NCI-H69 (cell line): ENCODE results near the gene B3GALT5.
"Not testable (repeated sequence)": the region's sequence is repeated elsewhere in the genome, so short reads cannot be mapped to it uniquely, and the experiment has no call there.

ENCODE experiments used
- DNase-seq: peaks from one replicate; lab custom pipeline; 2025; lab: John Stamatoyannopoulos, UW

B3GALT5 gene

DNA sequence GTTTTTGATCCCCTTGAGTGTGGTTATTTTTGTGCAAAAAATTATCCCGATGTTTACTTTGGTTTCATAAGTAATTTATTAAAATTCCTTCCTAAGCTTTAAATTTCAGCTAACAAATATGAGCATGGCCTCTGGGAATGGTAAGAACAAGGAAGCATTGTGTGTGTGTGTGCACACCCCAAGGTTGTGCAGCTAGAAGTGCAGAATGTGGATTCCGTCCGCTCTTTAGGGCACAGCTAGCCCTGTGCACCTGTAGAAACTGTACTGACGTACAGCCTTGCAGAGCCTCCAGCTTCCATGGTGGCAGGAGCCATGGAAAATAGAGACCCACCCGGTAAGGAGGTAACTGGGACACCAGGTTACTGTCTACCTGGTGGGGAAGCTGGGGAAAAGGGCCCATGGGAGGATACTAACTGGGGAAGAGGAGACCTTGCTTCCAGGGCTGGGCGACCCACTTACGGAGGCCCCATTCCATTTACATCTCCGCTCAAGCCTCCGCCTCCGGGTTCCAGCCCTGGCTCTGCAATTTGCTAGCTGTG lies 54.7 kb downstream of the B3GALT5 start:
- no peak for DNase-seq

GRCh38 chr21:39668369-39668768 lies 55.6 kb downstream of the B3GALT5 start:
- DNase-seq, result no peak

- DNase-seq, result peak; percentile 30
These were observed 56.7 kb downstream of the B3GALT5 start for GRCh38 chr21:39669485-39669884.

DNA sequence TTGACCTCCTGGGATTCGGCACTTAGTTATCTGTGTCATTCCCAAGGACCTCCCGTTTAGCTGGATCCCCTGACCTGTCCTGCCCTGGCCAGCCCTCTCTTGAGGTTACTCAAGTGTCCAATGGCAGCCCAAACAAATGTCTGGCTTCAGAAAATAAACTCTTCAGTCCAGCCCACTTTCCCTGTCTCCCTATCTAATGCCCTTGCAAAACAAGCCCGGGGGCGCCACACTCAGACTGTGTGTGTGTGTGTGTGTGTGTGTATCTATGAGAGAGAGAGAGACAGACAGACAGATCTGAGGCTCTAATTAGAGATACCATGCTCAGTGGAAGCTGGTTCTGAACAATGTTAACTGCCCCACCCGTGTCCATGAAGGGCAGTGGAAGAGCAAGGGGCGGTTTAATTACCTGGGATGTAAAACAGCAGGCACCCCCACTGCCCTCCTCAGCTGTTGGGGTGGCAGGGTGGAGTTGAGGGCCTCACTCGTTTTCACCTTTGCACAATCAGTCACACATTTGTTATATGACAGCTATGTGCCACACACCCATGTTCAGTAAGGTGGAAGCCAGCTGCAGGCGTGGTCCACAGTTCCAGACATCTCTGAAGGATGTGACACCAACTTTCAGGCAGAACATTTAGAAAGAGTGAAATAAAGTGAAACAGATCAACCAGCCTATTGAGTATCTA lies 57.4 kb downstream of the B3GALT5 start:
- peak; percentile 52 for DNase-seq

DNA sequence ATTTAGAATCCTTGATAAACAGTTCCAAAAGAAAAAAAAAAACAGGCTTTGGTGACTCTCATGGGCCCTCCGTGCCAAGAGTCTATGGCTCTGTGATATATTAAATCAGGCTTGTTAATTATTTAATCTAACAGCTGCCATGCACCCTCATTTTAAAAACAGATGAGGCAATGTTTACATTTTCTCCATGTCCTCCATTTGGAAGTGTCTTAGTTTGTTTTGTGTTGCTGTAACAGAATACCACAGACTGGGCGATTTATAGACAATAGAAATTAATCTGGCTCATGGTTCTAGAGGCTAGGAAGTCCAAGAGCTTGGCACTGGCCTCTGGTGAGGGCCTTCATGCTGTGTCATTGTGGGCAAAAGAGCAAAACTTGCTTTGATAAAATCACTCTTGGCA lies 58.0 kb downstream of the B3GALT5 start:
- peak; percentile 79 for DNase-seq

DNA sequence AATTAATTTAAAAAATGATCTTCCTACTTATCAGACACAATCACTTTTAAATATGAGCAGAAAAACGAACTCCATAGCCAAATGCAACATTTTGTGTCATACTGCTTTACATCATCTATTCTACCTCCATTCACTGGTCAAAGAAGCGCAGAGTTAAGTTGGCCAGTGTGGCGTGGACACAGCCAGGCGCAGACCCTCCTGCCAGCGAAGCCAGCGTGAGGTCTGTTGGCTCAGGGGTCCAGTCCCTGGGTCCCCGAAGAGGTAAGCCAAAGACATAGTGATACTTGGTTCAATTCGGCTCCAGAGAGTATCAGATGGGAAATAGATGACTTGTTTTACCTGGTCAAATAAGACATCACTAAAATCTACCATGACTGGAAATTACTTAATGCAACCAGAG lies 59.2 kb downstream of the B3GALT5 start:
- DNase-seq, result no peak

- DNase-seq, result no peak
These were observed 60.4 kb downstream of the B3GALT5 start for GRCh38 chr21:39673163-39673562.

DNA sequence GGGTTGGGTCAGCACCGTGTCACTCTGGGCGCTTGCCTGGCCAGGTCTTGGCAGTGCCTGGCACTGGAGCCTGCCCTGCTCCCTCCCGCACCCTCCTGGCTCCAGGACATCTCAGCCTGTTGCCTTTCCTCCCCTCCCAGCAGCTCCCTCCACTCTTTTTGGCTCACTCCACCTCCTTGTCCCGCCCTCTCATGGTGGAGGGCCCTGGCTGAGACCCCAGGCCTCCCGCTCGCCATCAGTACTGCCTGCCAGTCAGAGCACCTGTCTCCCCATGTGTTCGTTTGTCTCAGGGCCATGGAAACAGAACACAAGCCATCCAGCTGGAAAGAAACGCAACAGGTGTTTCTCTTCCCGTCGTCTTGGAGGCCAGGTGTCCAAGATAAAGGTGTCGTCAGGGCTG lies 61.0 kb downstream of the B3GALT5 start:
- peak; percentile 81 for DNase-seq

- no peak for DNase-seq
These were observed 62.1 kb downstream of the B3GALT5 start for GRCh38 chr21:39674801-39675200.

- DNase-seq, result peak; percentile 80
These were observed 62.9 kb downstream of the B3GALT5 start for GRCh38 chr21:39675590-39675989.

DNA sequence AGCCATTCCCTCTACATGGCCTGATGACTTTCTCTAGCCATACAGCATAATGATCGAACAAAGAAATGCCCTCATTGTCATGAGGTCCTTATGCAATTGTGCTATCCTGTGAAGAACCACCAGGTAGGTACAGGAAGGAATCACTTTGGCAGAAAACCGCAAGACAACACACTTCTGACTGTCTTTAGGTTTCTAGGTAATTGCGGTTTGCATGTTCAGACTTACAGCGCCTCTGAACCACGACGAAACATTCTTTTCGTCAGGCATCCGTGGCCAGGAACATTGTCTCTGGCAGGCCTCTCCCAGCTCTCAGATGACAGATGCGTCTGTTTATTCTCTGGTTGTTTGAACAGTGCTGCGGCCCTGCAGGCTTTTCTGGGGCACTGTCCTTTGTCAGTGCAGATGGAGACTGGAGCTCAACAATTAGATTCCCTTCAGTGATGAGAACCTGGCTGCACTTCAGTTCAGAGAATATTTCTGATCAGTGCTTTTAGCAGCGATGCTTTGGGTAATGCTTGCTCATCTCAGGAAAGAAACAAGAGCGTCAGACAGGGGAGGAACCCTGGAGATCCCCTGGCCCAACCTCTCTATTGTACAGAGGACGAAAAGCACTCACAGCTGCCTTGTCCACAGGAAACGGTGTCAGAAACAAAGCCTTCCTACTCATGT lies 63.4 kb downstream of the B3GALT5 start:
- peak; percentile 99 for DNase-seq

DNA sequence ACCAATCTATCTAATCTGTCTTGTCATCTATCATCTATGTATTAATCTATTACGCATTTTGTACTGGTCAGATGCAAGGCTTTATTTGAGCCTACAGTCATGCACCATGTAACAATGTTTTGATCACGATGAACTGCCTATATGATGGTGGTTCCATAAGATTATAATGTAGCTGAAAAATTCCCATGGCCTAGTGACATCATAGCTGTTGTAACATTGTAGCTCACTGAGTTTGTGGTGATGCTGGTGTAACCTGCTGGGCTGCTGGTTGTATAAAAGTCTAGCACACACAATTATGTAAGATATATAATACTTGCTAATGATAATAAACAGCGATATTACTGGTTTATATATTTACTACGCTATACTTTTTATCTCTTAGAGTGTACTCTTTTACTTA lies 67.5 kb downstream of the B3GALT5 start:
- no peak for DNase-seq

GRCh38 chr21:39681257-39681656 lies 68.5 kb downstream of the B3GALT5 start:
- no peak for DNase-seq

DNA sequence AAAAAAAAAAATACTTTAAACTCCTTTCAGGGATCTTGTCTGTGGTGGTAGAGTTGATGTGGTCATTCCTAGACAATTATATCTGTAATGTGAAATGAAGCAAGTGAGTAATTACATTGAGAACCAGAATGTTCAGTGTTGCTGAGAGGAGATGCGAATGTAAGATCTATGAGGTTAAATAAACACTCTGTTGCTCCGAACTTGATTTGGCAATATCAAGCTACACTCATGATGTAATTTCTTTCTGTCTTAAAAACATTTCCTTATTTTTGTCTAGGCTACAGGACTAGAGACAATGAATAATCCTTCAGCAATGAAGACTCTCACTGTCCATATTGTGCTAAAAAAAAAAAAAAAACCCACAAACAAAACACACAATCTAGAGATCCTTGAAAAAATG lies 69.1 kb downstream of the B3GALT5 start:
- DNase-seq, result no peak

DNA sequence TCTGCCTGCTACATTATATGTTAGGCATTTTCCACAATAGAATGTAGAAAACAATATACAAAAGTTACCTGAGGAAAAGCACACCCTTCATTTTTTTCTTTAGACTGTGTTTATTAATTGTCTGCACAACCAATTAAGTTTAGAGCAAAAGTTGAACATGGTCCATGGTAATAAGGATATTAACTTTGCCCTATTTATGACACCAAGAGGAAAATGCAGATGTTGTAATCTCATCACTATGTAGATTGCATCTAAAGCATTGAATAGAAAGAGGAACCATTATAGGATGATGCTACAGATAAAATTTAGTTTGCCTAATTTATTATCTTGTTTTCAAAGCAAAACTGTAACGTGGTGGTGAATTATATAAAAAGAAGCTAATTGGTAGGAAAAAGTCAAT lies 72.5 kb downstream of the B3GALT5 start:
- DNase-seq, result no peak

GRCh38 chr21:39685991-39686390 lies 73.3 kb downstream of the B3GALT5 start:
- no peak for DNase-seq

DNA sequence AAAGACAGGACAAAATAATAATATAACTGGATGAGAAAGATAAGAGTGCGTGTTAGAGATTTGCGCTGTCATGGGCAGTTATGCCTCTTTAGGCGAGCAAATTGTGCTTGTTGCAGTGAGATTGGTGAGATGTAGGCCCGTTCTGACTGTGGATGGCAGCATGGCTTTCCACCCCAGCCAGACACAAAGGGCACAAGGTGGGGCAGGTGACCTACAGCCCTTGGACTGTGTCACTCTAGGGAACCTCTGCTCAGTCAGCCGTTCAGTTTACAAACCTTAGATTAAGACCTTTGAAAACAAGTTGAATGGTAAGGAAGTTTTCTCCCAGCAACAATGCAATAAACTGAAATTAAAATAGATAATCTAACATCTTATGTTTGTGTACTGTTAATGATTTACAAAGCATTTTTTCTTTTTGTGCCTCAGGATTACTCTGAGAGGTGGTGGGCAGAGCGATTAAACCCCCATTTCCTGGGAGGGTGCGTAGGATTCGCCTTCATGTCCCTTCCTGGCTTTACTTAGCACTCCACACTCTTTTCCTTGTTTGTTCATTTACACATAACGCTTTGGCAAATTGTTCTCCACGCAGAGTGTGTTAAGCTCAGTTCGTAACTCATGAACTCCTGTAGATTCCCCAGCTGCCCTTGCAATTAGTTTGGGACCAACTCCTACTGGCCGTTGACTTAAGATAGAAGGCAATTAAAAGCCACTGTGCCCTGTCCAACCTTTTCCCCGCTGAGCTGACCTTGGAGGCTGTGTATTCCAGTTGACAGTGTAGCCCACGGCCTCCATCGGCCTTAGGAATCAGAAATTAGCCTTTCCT lies 74.1 kb downstream of the B3GALT5 start:
- peak; percentile 42 for DNase-seq

DNA sequence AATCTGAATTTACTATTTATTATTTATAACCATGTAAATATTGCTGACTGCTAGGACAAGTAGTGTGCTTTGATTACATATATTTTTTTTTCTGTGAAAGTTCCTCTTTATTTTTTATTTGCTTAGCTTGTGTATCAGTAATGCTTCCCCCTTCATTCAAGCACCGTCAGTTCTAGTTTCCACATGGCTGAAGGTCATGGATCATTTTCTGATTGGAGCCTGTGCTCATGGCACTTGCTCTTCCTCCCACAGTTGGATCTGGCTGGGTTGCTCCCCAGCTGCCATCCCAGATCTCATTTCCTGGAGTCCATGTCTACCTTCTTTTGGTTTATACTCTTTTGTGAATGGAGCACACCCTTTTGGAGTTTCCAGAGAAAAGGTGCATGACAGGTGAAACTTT lies 75.3 kb downstream of the B3GALT5 start:
- DNase-seq, result no peak

DNA sequence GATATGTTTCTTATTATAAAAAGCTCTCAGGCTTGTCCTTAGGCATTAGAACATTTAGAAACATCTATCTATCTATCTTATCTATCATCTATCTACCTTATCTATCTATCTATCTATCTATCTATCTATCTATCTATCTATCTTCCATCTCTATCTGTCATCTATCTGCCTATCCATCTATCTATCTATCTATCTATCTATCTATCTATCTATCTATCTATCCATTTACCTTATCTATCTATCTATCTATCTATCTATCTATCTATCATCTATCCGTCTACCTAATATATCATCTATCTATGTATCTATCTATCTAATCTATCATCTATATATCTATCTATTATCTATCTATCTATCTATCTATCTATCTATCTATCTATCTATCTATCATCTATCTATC lies 77.1 kb downstream of the B3GALT5 start:
- DNase-seq, result not testable (repeated sequence)

DNA sequence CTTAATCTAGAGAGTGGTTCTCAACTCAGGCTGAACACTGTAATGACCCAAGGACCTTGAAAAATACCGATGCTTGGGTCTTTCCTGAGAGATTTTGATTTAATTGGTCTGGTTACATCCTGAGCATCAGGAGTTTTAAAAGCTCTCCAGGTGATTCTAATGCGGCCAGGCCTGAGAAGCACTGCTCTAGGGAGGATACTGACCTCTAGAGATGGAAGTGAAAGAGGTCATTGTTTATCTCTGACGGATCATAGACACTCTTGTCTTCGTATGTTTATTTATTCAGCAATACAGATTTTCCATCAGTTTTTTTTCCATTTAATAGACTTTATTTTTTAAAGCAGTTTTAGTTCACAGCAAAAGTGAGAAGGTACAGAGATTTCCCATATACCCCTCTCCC lies 77.7 kb downstream of the B3GALT5 start:
- DNase-seq, result no peak

GRCh38 chr21:39694750-39695149 lies 82.0 kb downstream of the B3GALT5 start:
- no peak for DNase-seq

GRCh38 chr21:39696196-39696595 lies 83.5 kb downstream of the B3GALT5 start:
- DNase-seq, result no peak

GRCh38 chr21:39696618-39697017 lies 83.9 kb downstream of the B3GALT5 start:
- peak; percentile 85 for DNase-seq
